ENCODE data around the gene MYL7.

Gene MYL7

GRCh38 chr7:44116087-44116788 lies 24.9 kb downstream of the MYL7 start:
- no peak overlapping the region for H3K23ac ChIP-seq (ENCODE audit: low read depth, low read length, poor library complexity)
- H3K18ac ChIP-seq (ENCODE audit: low read length) = no peak overlapping the region
- peaks cover 67 to 85% of the 10 kb centered on the region in 2 donors for H3K36me3 ChIP-seq (replicated peaks in 1 of 2; ENCODE audit: control insufficient read depth in 2 of 2, insufficient read depth in 2 of 2, low read length in 2 of 2)
- no peak overlapping the region for H3K9ac ChIP-seq (ENCODE audit: low read depth, low read length, poor library complexity)
- H2BK120ac ChIP-seq (ENCODE audit: low read depth, low read length) = no peak overlapping the region
- H3K4me1 ChIP-seq (ENCODE audit: control insufficient read depth in 2 of 2, insufficient read depth in 1 of 2, low read depth in 1 of 2, low read length in 2 of 2) = no peaks in the 10 kb centered on the region
- H3K4me2 ChIP-seq (ENCODE audit: insufficient read depth, low read length, poor library complexity, severe bottlenecking) = no peak overlapping the region
- DNase-seq (ENCODE audit: low spot score) = no peak
- no peak overlapping the region for H4K8ac ChIP-seq (ENCODE audit: low read depth, low read length)
- no CpG with 5 or more reads among the region's 17 CpGs for WGBS, 2 donors (ENCODE audit: extremely low coverage in 2 of 2, insufficient read length in 2 of 2, insufficient replicate concordance in 1 of 2)
- no peak overlapping the region for H2BK12ac ChIP-seq (ENCODE audit: low read length)
- no peak overlapping the region for H3K14ac ChIP-seq (ENCODE audit: low read length)
- no peak overlapping the region for H2AK5ac ChIP-seq (ENCODE audit: low read depth, low read length)
- H2BK15ac ChIP-seq (ENCODE audit: low read length) = no peak overlapping the region
- H3K27me3 ChIP-seq (ENCODE audit: control insufficient read depth in 3 of 3, insufficient read depth in 3 of 3, low read depth in 1 of 3, low read length in 3 of 3) = no peaks in the 10 kb centered on the region
- H3K4me3 ChIP-seq (ENCODE audit: low read length in 2 of 2) = no peak overlapping the region
- no peak overlapping the region for H2AFZ ChIP-seq (ENCODE audit: low read length)
- H3K4ac ChIP-seq (ENCODE audit: low read length) = no peak overlapping the region
- no peak overlapping the region for H3K27ac ChIP-seq (replicated peaks; ENCODE audit: low read length)
- H2BK5ac ChIP-seq (ENCODE audit: low read length) = no peak overlapping the region
- H3K9me3 ChIP-seq (replicated peaks in 1 of 2; ENCODE audit: control insufficient read depth in 2 of 2, insufficient read depth in 1 of 2, low read depth in 1 of 2, low read length in 2 of 2) = peaks cover 0 to 2% of the 10 kb centered on the region in 2 donors
- H4K91ac ChIP-seq (ENCODE audit: low read depth, low read length, poor library complexity) = no peak overlapping the region
- H3K79me1 ChIP-seq (ENCODE audit: low read depth, low read length) = peaks cover 8% of the 10 kb centered on the region

- Histone ChIP-seq H2BK120ac (ENCODE audit: low read depth, low read length) (no peak overlapping the region), H4K91ac (ENCODE audit: low read depth, low read length, poor library complexity) (no peak overlapping the region), H3K23ac (ENCODE audit: low read depth, low read length, poor library complexity) (peak overlapping the region; percentile 5), H3K14ac (ENCODE audit: low read length) (no peak overlapping the region), H3K9ac (ENCODE audit: low read depth, low read length, poor library complexity) (no peak overlapping the region), H3K79me1 (ENCODE audit: low read depth, low read length) (peaks cover 5% of the 10 kb centered on the region), H2BK15ac (ENCODE audit: low read length) (no peak overlapping the region), H3K4me3 (ENCODE audit: low read length in 2 of 2) (no peak overlapping the region), H3K27me3 (ENCODE audit: control insufficient read depth in 3 of 3, insufficient read depth in 3 of 3, low read depth in 1 of 3, low read length in 3 of 3) (no peaks in the 10 kb centered on the region), H2BK5ac (ENCODE audit: low read length) (no peak overlapping the region), H3K9me3 (replicated peaks in 1 of 2; ENCODE audit: control insufficient read depth in 2 of 2, insufficient read depth in 1 of 2, low read depth in 1 of 2, low read length in 2 of 2) (peaks cover 0 to 2% of the 10 kb centered on the region in 2 donors), H2AK5ac (ENCODE audit: low read depth, low read length) (no peak overlapping the region), H3K27ac (replicated peaks; ENCODE audit: low read length) (no peak overlapping the region), H3K4ac (ENCODE audit: low read length) (no peak overlapping the region), H4K8ac (ENCODE audit: low read depth, low read length) (no peak overlapping the region), H3K18ac (ENCODE audit: low read length) (no peak overlapping the region), H3K4me2 (ENCODE audit: insufficient read depth, low read length, poor library complexity, severe bottlenecking) (no peak overlapping the region), H2BK12ac (ENCODE audit: low read length) (no peak overlapping the region), H3K36me3 (replicated peaks in 1 of 2; ENCODE audit: control insufficient read depth in 2 of 2, insufficient read depth in 2 of 2, low read length in 2 of 2) (peaks cover 68 to 73% of the 10 kb centered on the region in 2 donors), H3K4me1 (ENCODE audit: control insufficient read depth in 2 of 2, insufficient read depth in 1 of 2, low read depth in 1 of 2, low read length in 2 of 2) (no peaks in the 10 kb centered on the region), H2AFZ (ENCODE audit: low read length) (no peak overlapping the region)
- no CpG with 5 or more reads among the region's 12 CpGs for WGBS, 2 donors (ENCODE audit: extremely low coverage in 2 of 2, insufficient read length in 2 of 2, insufficient replicate concordance in 1 of 2)
- no peak for DNase-seq (ENCODE audit: low spot score)
Measured at GRCh38 chr7:44114586-44115310, 26.4 kb downstream of the MYL7 start.

GRCh38 chr7:44113764-44114354 lies 27.3 kb downstream of the MYL7 start:
- H3K4me1 ChIP-seq (ENCODE audit: control insufficient read depth in 2 of 2, insufficient read depth in 1 of 2, low read depth in 1 of 2, low read length in 2 of 2) = no peaks in the 10 kb centered on the region
- peaks cover 5% of the 10 kb centered on the region for H3K79me1 ChIP-seq (ENCODE audit: low read depth, low read length)
- no peak overlapping the region for H4K8ac ChIP-seq (ENCODE audit: low read depth, low read length)
- H3K18ac ChIP-seq (ENCODE audit: low read length) = no peak overlapping the region
- H2BK12ac ChIP-seq (ENCODE audit: low read length) = peak overlapping the region; percentile 58
- H3K4me3 ChIP-seq (ENCODE audit: low read length in 2 of 2) = peak overlapping the region in 1 of 2 donors; percentile 6
- no peak overlapping the region for H2AK5ac ChIP-seq (ENCODE audit: low read depth, low read length)
- H3K27ac ChIP-seq (replicated peaks; ENCODE audit: low read length) = no peak overlapping the region
- no peak overlapping the region for H3K14ac ChIP-seq (ENCODE audit: low read length)
- no peak overlapping the region for H3K4ac ChIP-seq (ENCODE audit: low read length)
- no peak overlapping the region for H3K9ac ChIP-seq (ENCODE audit: low read depth, low read length, poor library complexity)
- H2BK15ac ChIP-seq (ENCODE audit: low read length) = no peak overlapping the region
- no peak overlapping the region for H2AFZ ChIP-seq (ENCODE audit: low read length)
- no peaks in the 10 kb centered on the region for H3K27me3 ChIP-seq (ENCODE audit: control insufficient read depth in 3 of 3, insufficient read depth in 3 of 3, low read depth in 1 of 3, low read length in 3 of 3)
- no CpG with 5 or more reads among the region's 24 CpGs for WGBS, 2 donors (ENCODE audit: extremely low coverage in 2 of 2, insufficient read length in 2 of 2, insufficient replicate concordance in 1 of 2)
- H3K4me2 ChIP-seq (ENCODE audit: insufficient read depth, low read length, poor library complexity, severe bottlenecking) = no peak overlapping the region
- no peak overlapping the region for H2BK120ac ChIP-seq (ENCODE audit: low read depth, low read length)
- no peak overlapping the region for H4K91ac ChIP-seq (ENCODE audit: low read depth, low read length, poor library complexity)
- H3K9me3 ChIP-seq (replicated peaks in 1 of 2; ENCODE audit: control insufficient read depth in 2 of 2, insufficient read depth in 1 of 2, low read depth in 1 of 2, low read length in 2 of 2) = peaks cover 0 to 2% of the 10 kb centered on the region in 2 donors
- H3K23ac ChIP-seq (ENCODE audit: low read depth, low read length, poor library complexity) = peak overlapping the region; percentile 65
- no peak for DNase-seq (ENCODE audit: low spot score)
- H3K36me3 ChIP-seq (replicated peaks in 1 of 2; ENCODE audit: control insufficient read depth in 2 of 2, insufficient read depth in 2 of 2, low read length in 2 of 2) = peaks cover 67 to 68% of the 10 kb centered on the region in 2 donors
- H2BK5ac ChIP-seq (ENCODE audit: low read length) = no peak overlapping the region
